ENCODE measurements around the gene SDK2.

Gene SDK2

GRCh38 chr17:73592079-73592415 lies 52.2 kb downstream of the SDK2 start:
- Histone ChIP-seq H3K9me3 (ENCODE audit: control insufficient read depth in 1 of 2, low read length in 2 of 2) (no peaks in the 10 kb centered on the region), H3K4me3 (ENCODE audit: low read depth in 1 of 2, low read length in 2 of 2) (no peak overlapping the region), H3K4me1 (ENCODE audit: control insufficient read depth in 1 of 2, insufficient read depth in 2 of 2, low read length in 2 of 2) (peaks cover 0 to 5% of the 10 kb centered on the region in 2 donors), H3K27me3 (ENCODE audit: low read depth, low read length) (no peaks in the 10 kb centered on the region), H3K36me3 (ENCODE audit: control insufficient read depth in 1 of 2, insufficient read depth in 2 of 2, low read length in 2 of 2) (no peaks in the 10 kb centered on the region), H3K27ac (ENCODE audit: low read length) (no peak overlapping the region)

DNA sequence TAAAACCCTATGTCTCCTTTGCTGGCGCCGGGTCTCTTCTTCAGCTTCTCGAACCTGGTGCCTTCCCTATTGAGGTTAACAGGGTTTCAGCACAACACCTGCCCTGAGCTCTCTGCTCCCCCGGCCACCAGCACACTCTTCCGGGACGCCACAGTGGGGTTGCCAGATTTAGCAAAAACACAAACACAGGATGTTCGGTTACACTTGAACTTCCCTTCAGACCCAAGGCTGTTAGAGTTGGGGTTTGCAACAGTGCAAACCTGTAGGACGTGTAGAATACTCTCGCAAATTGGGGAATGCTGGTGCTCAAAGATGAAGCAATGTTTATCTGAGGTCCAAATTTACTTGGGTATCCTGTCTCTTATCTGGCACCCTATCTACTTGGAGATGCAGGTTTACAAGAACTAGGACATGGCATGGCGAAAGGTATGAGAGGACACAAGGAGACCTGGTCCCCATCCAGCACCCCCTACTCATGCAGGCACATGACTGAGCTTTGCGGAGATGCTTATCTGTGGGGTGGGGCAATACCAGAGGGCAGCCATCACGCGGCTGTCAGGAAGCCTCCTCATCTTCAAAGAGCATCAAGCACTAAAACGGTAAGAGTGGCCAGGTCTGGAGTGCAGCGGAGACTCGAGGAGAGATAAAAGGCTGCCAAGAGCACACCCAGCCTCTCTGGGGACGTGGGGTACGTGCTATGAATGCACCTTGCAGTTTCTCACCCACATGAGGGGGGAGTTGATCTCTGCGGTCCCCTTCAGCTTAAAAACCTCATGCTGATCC lies 52.8 kb downstream of the SDK2 start:
- Histone ChIP-seq H3K27ac (ENCODE audit: low read length) (no peak overlapping the region), H3K4me1 (ENCODE audit: control insufficient read depth in 1 of 2, insufficient read depth in 2 of 2, low read length in 2 of 2) (peaks cover 0 to 5% of the 10 kb centered on the region in 2 donors), H3K36me3 (ENCODE audit: control insufficient read depth in 1 of 2, insufficient read depth in 2 of 2, low read length in 2 of 2) (no peaks in the 10 kb centered on the region), H3K4me3 (ENCODE audit: low read depth in 1 of 2, low read length in 2 of 2) (no peak overlapping the region), H3K9me3 (ENCODE audit: control insufficient read depth in 1 of 2, low read length in 2 of 2) (no peaks in the 10 kb centered on the region), H3K27me3 (ENCODE audit: low read depth, low read length) (no peaks in the 10 kb centered on the region)

- Histone ChIP-seq H3K4me3 (ENCODE audit: low read depth in 1 of 2, low read length in 2 of 2) (no peak overlapping the region), H3K27me3 (ENCODE audit: low read depth, low read length) (no peaks in the 10 kb centered on the region), H3K9me3 (ENCODE audit: control insufficient read depth in 1 of 2, low read length in 2 of 2) (no peaks in the 10 kb centered on the region), H3K27ac (ENCODE audit: low read length) (no peak overlapping the region), H3K36me3 (ENCODE audit: control insufficient read depth in 1 of 2, insufficient read depth in 2 of 2, low read length in 2 of 2) (no peaks in the 10 kb centered on the region), H3K4me1 (ENCODE audit: control insufficient read depth in 1 of 2, insufficient read depth in 2 of 2, low read length in 2 of 2) (no peaks in the 10 kb centered on the region)
Measured at GRCh38 chr17:73589363-73589980, 54.8 kb downstream of the SDK2 start.

GRCh38 chr17:73588891-73589290 lies 55.4 kb downstream of the SDK2 start:
- no peaks in the 10 kb centered on the region for H3K36me3 ChIP-seq (ENCODE audit: control insufficient read depth in 1 of 2, insufficient read depth in 2 of 2, low read length in 2 of 2)
- no peaks in the 10 kb centered on the region for H3K27me3 ChIP-seq (ENCODE audit: low read depth, low read length)
- H3K9me3 ChIP-seq (ENCODE audit: control insufficient read depth in 1 of 2, low read length in 2 of 2), result no peaks in the 10 kb centered on the region
- H3K27ac ChIP-seq (ENCODE audit: low read length), result no peak overlapping the region
- H3K4me1 ChIP-seq (ENCODE audit: control insufficient read depth in 1 of 2, insufficient read depth in 2 of 2, low read length in 2 of 2), result no peaks in the 10 kb centered on the region
- no peak overlapping the region for H3K4me3 ChIP-seq (ENCODE audit: low read depth in 1 of 2, low read length in 2 of 2)

GRCh38 chr17:73588301-73588846 lies 55.9 kb downstream of the SDK2 start:
- H3K4me3 ChIP-seq (ENCODE audit: low read depth in 1 of 2, low read length in 2 of 2), result no peak overlapping the region
- no peak overlapping the region for H3K27ac ChIP-seq (ENCODE audit: low read length)

DNA sequence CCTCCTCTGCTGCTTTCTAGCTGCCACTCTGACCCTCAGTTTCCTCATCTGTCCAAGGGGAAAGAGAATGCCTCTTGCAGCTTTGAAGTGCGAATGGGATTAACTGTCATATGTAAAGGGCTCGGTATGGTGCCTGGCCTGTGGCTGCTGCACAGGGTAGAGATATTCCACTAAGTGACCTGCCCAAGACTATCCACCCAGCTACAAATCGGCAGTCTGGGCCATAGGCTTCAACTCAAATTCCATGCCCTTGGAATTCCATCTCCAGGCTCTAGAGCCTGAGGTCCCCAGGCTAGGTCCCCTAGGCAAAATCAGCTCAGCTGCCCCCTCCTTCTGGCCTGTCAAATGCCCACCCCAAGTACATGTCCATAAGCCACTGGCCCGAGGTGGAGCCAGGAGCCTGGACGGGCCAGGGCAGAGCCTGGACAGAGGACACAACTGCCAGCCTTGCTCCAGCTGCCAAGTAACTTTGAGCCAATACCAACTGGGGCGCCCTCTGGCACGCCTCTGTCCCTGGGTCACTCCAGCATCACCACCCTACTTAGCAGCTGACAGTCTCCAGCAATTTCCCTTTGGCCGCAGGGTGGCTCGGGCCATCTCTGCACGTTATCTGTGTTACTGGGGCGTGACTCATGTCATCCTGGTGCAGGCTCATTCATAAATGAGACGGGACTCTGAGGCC lies 57.2 kb downstream of the SDK2 start:
- Histone ChIP-seq H3K36me3 (ENCODE audit: control insufficient read depth in 1 of 2, insufficient read depth in 2 of 2, low read length in 2 of 2) (no peaks in the 10 kb centered on the region), H3K4me3 (ENCODE audit: low read depth in 1 of 2, low read length in 2 of 2) (no peak overlapping the region), H3K4me1 (ENCODE audit: control insufficient read depth in 1 of 2, insufficient read depth in 2 of 2, low read length in 2 of 2) (no peaks in the 10 kb centered on the region), H3K27ac (ENCODE audit: low read length) (no peak overlapping the region), H3K9me3 (ENCODE audit: control insufficient read depth in 1 of 2, low read length in 2 of 2) (no peaks in the 10 kb centered on the region), H3K27me3 (ENCODE audit: low read depth, low read length) (no peaks in the 10 kb centered on the region)

More at GRCh38 chr17:73588301-73588846, 55.9 kb downstream of the SDK2 start:
- Histone ChIP-seq H3K4me1 (ENCODE audit: control insufficient read depth in 1 of 2, insufficient read depth in 2 of 2, low read length in 2 of 2) (no peaks in the 10 kb centered on the region), H3K27me3 (ENCODE audit: low read depth, low read length) (no peaks in the 10 kb centered on the region), H3K9me3 (ENCODE audit: control insufficient read depth in 1 of 2, low read length in 2 of 2) (no peaks in the 10 kb centered on the region), H3K36me3 (ENCODE audit: control insufficient read depth in 1 of 2, insufficient read depth in 2 of 2, low read length in 2 of 2) (no peaks in the 10 kb centered on the region)

- no peak overlapping the region for H3K27ac ChIP-seq (ENCODE audit: low read length)
- no peaks in the 10 kb centered on the region for H3K4me1 ChIP-seq (ENCODE audit: control insufficient read depth in 1 of 2, insufficient read depth in 2 of 2, low read length in 2 of 2)
- H3K27me3 ChIP-seq (ENCODE audit: low read depth, low read length), result no peaks in the 10 kb centered on the region
- H3K4me3 ChIP-seq (ENCODE audit: low read depth in 1 of 2, low read length in 2 of 2), result no peak overlapping the region
- H3K36me3 ChIP-seq (ENCODE audit: control insufficient read depth in 1 of 2, insufficient read depth in 2 of 2, low read length in 2 of 2), result no peaks in the 10 kb centered on the region
- H3K9me3 ChIP-seq (ENCODE audit: control insufficient read depth in 1 of 2, low read length in 2 of 2), result no peaks in the 10 kb centered on the region
Measured at GRCh38 chr17:73586275-73586832, 57.9 kb downstream of the SDK2 start.

- Histone ChIP-seq H3K27me3 (ENCODE audit: low read depth, low read length) (no peaks in the 10 kb centered on the region), H3K36me3 (ENCODE audit: control insufficient read depth in 1 of 2, insufficient read depth in 2 of 2, low read length in 2 of 2) (no peaks in the 10 kb centered on the region), H3K4me3 (ENCODE audit: low read depth in 1 of 2, low read length in 2 of 2) (no peak overlapping the region), H3K9me3 (ENCODE audit: control insufficient read depth in 1 of 2, low read length in 2 of 2) (no peaks in the 10 kb centered on the region), H3K4me1 (ENCODE audit: control insufficient read depth in 1 of 2, insufficient read depth in 2 of 2, low read length in 2 of 2) (no peaks in the 10 kb centered on the region), H3K27ac (ENCODE audit: low read length) (no peak overlapping the region)
Measured at GRCh38 chr17:73585583-73585982, 58.7 kb downstream of the SDK2 start.

GRCh38 chr17:73584987-73585386 lies 59.3 kb downstream of the SDK2 start:
- H3K9me3 ChIP-seq (ENCODE audit: control insufficient read depth in 1 of 2, low read length in 2 of 2), result no peaks in the 10 kb centered on the region
- H3K4me3 ChIP-seq (ENCODE audit: low read depth in 1 of 2, low read length in 2 of 2), result no peak overlapping the region
- no peaks in the 10 kb centered on the region for H3K4me1 ChIP-seq (ENCODE audit: control insufficient read depth in 1 of 2, insufficient read depth in 2 of 2, low read length in 2 of 2)
- no peaks in the 10 kb centered on the region for H3K36me3 ChIP-seq (ENCODE audit: control insufficient read depth in 1 of 2, insufficient read depth in 2 of 2, low read length in 2 of 2)
- H3K27ac ChIP-seq (ENCODE audit: low read length), result no peak overlapping the region
- no peaks in the 10 kb centered on the region for H3K27me3 ChIP-seq (ENCODE audit: low read depth, low read length)

- Histone ChIP-seq H3K27ac (ENCODE audit: low read length) (no peak overlapping the region), H3K9me3 (ENCODE audit: control insufficient read depth in 1 of 2, low read length in 2 of 2) (no peaks in the 10 kb centered on the region), H3K36me3 (ENCODE audit: control insufficient read depth in 1 of 2, insufficient read depth in 2 of 2, low read length in 2 of 2) (no peaks in the 10 kb centered on the region), H3K4me3 (ENCODE audit: low read depth in 1 of 2, low read length in 2 of 2) (no peak overlapping the region), H3K27me3 (ENCODE audit: low read depth, low read length) (no peaks in the 10 kb centered on the region), H3K4me1 (ENCODE audit: control insufficient read depth in 1 of 2, insufficient read depth in 2 of 2, low read length in 2 of 2) (no peaks in the 10 kb centered on the region)
Measured at GRCh38 chr17:73584049-73584448, 60.2 kb downstream of the SDK2 start.

GRCh38 chr17:73582821-73583220 lies 61.4 kb downstream of the SDK2 start:
- Histone ChIP-seq H3K4me3 (ENCODE audit: low read depth in 1 of 2, low read length in 2 of 2) (no peak overlapping the region), H3K27ac (ENCODE audit: low read length) (no peak overlapping the region), H3K36me3 (ENCODE audit: control insufficient read depth in 1 of 2, insufficient read depth in 2 of 2, low read length in 2 of 2) (no peaks in the 10 kb centered on the region), H3K27me3 (ENCODE audit: low read depth, low read length) (no peaks in the 10 kb centered on the region), H3K4me1 (ENCODE audit: control insufficient read depth in 1 of 2, insufficient read depth in 2 of 2, low read length in 2 of 2) (no peaks in the 10 kb centered on the region), H3K9me3 (ENCODE audit: control insufficient read depth in 1 of 2, low read length in 2 of 2) (no peaks in the 10 kb centered on the region)

Measured in muscle layer of duodenum (tissue), 2 donors.